ENCODE data around the gene FAM72C.
"Not testable (repeated sequence)": the region's sequence is repeated elsewhere in the genome, so short reads cannot be mapped to it uniquely, and the experiment has no call there.

DNA sequence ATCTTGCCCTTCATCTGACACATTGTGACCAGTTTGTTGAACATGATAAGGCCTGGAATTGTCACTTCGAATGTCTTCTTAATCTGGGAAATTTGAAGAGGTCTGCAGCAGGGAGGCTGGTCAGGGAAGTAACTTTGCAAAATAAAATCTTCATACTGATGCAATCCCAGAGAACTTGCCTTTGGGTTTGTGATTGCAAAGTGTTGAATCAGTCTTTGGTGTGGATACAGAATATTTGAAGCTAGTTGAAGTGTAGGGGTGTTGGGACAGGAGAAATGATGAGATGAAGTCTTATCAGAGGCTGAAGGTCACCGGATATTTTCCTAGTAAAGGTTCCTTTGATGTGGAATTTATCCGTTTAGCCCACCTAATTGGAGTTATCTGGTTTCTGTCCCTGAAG lies 42.7 kb upstream of the FAM72C start:
- TF ChIP-seq, protein P1, sequence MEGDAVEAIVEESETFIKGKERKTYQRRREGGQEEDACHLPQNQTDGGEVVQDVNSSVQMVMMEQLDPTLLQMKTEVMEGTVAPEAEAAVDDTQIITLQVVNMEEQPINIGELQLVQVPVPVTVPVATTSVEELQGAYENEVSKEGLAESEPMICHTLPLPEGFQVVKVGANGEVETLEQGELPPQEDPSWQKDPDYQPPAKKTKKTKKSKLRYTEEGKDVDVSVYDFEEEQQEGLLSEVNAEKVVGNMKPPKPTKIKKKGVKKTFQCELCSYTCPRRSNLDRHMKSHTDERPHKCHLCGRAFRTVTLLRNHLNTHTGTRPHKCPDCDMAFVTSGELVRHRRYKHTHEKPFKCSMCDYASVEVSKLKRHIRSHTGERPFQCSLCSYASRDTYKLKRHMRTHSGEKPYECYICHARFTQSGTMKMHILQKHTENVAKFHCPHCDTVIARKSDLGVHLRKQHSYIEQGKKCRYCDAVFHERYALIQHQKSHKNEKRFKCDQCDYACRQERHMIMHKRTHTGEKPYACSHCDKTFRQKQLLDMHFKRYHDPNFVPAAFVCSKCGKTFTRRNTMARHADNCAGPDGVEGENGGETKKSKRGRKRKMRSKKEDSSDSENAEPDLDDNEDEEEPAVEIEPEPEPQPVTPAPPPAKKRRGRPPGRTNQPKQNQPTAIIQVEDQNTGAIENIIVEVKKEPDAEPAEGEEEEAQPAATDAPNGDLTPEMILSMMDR (IDR thresholded peaks at IDR 0.05), result not testable (repeated sequence)
- TF ChIP-seq ZFX (IDR thresholded peaks at IDR 0.05; ENCODE audit: borderline replicate concordance), result not testable (repeated sequence)
